ENCODE data around the gene GIT1. TPM values are rescaled to one million over a fixed set of nuclear protein-coding genes. Genes with fewer than 3 reads are reported as not detected.

Gene GIT1
- total RNA-seq, 1 donor from 2014 or later: 66.7 TPM

DNA sequence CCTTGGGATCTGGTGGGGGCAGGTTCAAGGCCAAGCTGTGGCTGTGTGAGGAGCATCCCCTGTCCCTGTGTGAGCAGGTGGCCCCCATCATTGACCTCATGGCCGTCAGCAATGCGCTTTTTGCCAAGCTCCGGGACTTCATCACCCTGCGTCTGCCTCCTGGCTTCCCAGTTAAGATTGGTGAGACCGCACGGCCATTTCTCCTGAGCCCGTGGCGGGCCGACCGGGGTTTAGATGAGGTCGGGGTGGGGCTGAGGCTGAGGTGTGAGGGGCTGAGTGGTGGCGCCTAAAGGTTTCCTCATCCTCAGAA lies 22.6 kb upstream of the GIT1 start:
- Mint-ChIP-seq H3K27me3 (peaks cover 23% of the 10 kb centered on the region), H3K4me1 (ENCODE audit: unreplicated experiment) (no peaks in the 10 kb centered on the region), H3K4me3 (no peak overlapping the region), H3K36me3 (peaks cover 5% of the 10 kb centered on the region), H3K27ac (no peak overlapping the region), H3K9me3 (no peaks in the 10 kb centered on the region)
- TF ChIP-seq, protein P1, sequence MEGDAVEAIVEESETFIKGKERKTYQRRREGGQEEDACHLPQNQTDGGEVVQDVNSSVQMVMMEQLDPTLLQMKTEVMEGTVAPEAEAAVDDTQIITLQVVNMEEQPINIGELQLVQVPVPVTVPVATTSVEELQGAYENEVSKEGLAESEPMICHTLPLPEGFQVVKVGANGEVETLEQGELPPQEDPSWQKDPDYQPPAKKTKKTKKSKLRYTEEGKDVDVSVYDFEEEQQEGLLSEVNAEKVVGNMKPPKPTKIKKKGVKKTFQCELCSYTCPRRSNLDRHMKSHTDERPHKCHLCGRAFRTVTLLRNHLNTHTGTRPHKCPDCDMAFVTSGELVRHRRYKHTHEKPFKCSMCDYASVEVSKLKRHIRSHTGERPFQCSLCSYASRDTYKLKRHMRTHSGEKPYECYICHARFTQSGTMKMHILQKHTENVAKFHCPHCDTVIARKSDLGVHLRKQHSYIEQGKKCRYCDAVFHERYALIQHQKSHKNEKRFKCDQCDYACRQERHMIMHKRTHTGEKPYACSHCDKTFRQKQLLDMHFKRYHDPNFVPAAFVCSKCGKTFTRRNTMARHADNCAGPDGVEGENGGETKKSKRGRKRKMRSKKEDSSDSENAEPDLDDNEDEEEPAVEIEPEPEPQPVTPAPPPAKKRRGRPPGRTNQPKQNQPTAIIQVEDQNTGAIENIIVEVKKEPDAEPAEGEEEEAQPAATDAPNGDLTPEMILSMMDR (conservative IDR thresholded peaks at IDR 0.05): no peak
- no peak for DNase-seq (ENCODE audit: extremely low spot score, unreplicated experiment)

DNA sequence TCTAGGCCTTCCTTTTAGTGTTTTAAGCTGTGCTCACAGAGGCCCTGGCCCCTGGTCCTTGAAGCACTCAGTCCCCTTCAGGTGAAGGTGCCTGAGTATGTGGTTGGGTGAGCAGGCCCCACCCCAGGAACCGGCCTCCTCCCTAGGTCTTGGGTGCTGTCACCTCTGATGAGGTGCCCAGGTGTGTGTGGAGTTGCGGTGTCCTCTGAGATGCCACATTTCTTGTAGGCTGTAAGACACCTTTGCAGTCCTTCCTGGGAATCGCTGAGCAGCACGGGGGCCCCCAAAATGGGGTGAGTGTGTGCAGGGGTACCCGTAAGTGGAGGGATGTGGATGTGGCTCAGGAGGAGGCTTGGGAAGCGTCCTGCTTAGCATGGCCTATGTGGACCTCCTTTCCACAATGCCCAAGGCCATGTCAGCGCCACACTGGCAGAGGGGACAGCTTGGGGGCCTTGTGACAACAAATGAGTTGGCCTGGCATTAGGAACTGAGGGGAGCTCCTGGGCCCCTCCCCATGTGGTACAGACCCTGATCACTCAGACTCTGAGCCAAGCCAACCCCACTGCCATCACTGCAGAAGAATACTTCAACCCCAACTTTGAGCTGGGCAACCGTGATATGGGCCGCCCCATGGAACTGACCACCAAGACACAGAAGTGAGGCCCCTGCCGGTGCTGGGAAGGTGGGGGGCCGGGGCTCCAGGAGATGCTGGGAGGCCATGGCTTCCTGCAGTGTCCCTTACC lies 22.1 kb upstream of the GIT1 start:
- peaks cover 5% of the 10 kb centered on the region for H3K36me3 Mint-ChIP-seq
- H3K4me1 Mint-ChIP-seq (ENCODE audit: unreplicated experiment): no peaks in the 10 kb centered on the region
- peaks cover 18% of the 10 kb centered on the region for H3K27me3 Mint-ChIP-seq
- H3K4me3 Mint-ChIP-seq: no peak overlapping the region
- no peaks in the 10 kb centered on the region for H3K9me3 Mint-ChIP-seq
- TF ChIP-seq, protein P1 (conservative IDR thresholded peaks at IDR 0.05): no peak
- no peak overlapping the region for H3K27ac Mint-ChIP-seq
- DNase-seq (ENCODE audit: extremely low spot score, unreplicated experiment): no peak

DNA sequence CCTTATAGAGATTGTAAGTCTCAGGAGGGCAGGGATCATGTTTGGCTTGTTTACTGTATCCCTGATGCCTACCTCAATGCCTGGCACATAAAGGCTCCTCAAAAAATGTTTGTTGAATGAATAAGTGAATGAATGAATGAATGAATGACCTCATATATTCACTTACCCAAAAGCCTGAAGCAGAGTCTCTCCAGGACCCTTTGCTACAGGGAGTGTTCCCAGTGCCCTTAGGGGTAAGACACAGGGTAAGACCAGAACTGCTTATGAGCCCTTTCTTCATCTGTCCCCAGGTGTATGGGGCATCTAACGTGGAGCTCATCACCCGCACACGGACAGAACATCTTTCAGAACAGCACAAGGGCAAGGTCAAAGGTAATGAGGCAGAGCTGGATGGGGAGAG lies 20.9 kb upstream of the GIT1 start:
- no peaks in the 10 kb centered on the region for H3K4me1 Mint-ChIP-seq (ENCODE audit: unreplicated experiment)
- TF ChIP-seq, protein P1 (conservative IDR thresholded peaks at IDR 0.05): no peak
- H3K27me3 Mint-ChIP-seq: peaks cover 7% of the 10 kb centered on the region

DNA sequence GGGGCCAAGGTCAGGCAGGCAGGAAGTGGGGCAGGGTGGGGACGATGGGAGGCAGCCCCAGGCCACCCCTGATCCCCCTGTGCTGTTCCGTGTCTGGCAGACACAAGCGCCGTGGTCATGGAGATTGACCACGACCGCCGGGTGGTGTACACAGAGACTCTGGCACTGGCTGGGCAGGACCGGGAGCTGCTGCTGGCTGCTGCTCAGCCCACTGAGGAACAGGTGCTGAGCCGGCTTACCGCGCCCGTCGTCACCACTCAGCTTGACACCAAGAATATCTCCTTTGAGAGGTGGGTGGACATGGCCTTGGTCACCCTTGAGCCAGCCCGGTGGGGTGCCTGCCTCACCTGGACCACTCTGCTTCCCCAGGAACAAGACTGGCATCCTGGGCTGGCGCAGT lies 19.5 kb upstream of the GIT1 start:
- DNase-seq (ENCODE audit: extremely low spot score, unreplicated experiment): no peak
- H3K9me3 Mint-ChIP-seq: no peaks in the 10 kb centered on the region
- H3K4me1 Mint-ChIP-seq (ENCODE audit: unreplicated experiment): no peaks in the 10 kb centered on the region
- no peak overlapping the region for H3K4me3 Mint-ChIP-seq
- peaks cover 5% of the 10 kb centered on the region for H3K36me3 Mint-ChIP-seq
- H3K27me3 Mint-ChIP-seq: no peaks in the 10 kb centered on the region
- TF ChIP-seq, protein P1 (conservative IDR thresholded peaks at IDR 0.05): no peak
- H3K27ac Mint-ChIP-seq: no peak overlapping the region

More for the DNA sequence above, 20.9 kb upstream of the GIT1 start:
- no peaks in the 10 kb centered on the region for H3K9me3 Mint-ChIP-seq
- no peak for DNase-seq (ENCODE audit: extremely low spot score, unreplicated experiment)
- no peak overlapping the region for H3K4me3 Mint-ChIP-seq
- no peak overlapping the region for H3K27ac Mint-ChIP-seq
- H3K36me3 Mint-ChIP-seq: peaks cover 5% of the 10 kb centered on the region

DNA sequence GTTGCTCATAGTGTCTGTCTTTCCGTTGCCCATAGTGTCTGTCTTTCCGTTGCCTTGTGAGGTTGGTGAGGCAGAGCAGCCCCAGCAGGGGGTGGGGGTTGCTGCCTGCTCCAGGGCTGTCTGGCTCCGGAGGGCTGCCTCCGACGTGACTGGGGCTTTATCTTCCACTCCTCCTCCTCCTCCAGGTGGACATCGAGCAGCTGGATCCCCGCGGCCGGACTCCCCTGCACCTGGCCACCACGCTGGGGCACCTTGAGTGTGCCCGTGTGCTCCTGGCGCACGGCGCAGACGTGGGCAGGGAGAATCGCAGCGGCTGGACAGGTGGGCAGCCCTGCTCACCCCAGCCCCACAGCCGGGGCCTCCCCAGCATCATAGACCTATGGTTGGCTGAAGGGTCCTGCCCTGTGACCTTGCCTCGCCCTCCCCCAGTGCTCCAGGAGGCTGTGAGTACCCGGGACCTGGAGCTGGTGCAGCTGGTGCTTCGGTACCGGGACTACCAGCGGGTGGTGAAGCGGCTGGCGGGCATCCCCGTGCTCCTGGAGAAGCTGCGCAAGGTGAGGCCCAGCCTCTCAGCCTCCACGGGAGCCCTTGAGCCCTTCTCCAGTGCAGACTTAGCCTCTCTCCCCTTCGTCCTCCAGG lies 18.2 kb upstream of the GIT1 start:
- no peaks in the 10 kb centered on the region for H3K27me3 Mint-ChIP-seq

More for the DNA sequence above, 18.2 kb upstream of the GIT1 start:
- Mint-ChIP-seq H3K4me3 (no peak overlapping the region), H3K36me3 (peaks cover 10% of the 10 kb centered on the region), H3K27ac (no peak overlapping the region), H3K4me1 (ENCODE audit: unreplicated experiment) (no peaks in the 10 kb centered on the region), H3K9me3 (no peaks in the 10 kb centered on the region)
- TF ChIP-seq, protein P1 (conservative IDR thresholded peaks at IDR 0.05): no peak
- no peak for DNase-seq (ENCODE audit: extremely low spot score, unreplicated experiment)
